ENCODE measurements around the gene CDC37L1.
"Not testable (repeated sequence)": the region's sequence is repeated elsewhere in the genome, so short reads cannot be mapped to it uniquely, and the experiment has no call there.

The CDC37L1 gene

DNA sequence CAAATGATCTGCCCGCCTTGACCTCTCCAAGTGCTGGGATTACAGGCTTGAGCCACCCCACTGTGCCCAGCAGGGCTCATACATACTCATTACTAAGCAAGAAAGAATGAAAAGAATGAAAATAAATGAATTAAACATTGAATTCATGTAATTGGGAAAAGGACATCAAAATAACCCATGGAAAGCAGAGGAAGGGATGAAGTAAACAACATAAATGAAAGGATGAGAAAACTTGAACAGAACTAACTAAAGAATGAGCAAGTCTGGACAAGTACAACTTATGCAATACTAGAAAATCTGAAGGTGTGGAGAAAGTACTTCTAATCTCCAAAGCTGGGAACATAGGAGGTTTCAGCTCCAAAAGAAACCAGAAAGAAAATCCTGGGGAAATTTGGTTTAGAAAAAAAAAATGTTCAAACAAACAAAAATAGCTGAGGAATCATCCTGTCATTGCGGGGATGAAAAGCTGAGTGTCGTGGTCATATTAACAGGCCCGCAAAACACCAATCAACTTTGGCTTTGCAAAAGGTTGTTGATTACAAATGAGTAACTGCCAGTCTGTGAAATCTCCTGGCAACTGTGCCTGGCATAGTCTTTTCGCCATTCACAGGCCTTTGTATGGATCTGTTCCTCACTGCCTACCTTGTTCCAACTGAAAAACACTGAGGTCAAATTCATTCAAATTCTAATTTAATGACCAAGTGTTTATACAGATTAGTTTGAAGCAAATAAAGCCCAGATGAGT, 63.9 kb downstream of the CDC37L1 start:
- TF ChIP-seq, protein P1, sequence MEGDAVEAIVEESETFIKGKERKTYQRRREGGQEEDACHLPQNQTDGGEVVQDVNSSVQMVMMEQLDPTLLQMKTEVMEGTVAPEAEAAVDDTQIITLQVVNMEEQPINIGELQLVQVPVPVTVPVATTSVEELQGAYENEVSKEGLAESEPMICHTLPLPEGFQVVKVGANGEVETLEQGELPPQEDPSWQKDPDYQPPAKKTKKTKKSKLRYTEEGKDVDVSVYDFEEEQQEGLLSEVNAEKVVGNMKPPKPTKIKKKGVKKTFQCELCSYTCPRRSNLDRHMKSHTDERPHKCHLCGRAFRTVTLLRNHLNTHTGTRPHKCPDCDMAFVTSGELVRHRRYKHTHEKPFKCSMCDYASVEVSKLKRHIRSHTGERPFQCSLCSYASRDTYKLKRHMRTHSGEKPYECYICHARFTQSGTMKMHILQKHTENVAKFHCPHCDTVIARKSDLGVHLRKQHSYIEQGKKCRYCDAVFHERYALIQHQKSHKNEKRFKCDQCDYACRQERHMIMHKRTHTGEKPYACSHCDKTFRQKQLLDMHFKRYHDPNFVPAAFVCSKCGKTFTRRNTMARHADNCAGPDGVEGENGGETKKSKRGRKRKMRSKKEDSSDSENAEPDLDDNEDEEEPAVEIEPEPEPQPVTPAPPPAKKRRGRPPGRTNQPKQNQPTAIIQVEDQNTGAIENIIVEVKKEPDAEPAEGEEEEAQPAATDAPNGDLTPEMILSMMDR (conservative IDR thresholded peaks at IDR 0.05; ENCODE audit: control insufficient read depth, insufficient read depth, low read depth, low read length): no peak
- DNase-seq (ENCODE audit: low read depth): no peak
- no peak overlapping the region for H3K4me3 ChIP-seq (ENCODE audit: control insufficient read depth, low read depth, low read length)

DNA sequence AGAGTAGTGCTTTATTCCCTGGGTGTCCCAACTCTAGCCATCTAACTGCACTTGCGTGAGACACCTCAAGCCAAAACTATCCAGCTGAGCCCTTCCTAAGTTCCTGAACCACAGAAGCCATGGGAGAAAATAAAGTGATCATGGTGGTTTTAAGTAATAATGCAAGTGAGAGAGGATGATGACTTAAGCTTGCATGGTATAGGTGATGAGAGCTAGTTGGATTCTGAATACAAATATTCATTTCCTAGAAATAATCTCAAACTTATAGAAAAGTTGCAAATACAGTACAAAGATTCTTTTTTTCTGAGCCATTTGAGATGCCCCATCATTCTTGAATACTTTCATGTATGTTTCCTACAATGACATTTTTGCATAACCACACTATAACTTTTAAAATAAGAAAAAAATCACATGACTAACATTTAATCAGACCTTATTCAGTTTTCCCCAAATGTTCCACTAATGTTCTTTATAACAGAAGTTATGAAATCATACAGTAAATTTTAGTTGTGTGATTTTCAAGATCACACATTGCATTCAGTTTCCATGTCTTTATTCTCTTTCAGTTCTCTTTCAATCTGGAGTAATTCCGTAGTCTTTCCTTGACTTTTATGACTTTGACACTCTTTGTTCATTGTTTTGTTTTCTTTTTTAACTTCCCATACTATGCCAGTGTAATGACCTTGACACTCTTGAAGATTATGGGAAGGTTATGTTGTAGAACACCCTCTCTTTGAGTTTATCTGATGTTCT, 67.1 kb downstream of the CDC37L1 start:
- TF ChIP-seq, protein P1 (conservative IDR thresholded peaks at IDR 0.05; ENCODE audit: control insufficient read depth, insufficient read depth, low read depth, low read length): no peak
- no peak for DNase-seq (ENCODE audit: low read depth)
- no peak overlapping the region for H3K4me3 ChIP-seq (ENCODE audit: control insufficient read depth, low read depth, low read length)

DNA sequence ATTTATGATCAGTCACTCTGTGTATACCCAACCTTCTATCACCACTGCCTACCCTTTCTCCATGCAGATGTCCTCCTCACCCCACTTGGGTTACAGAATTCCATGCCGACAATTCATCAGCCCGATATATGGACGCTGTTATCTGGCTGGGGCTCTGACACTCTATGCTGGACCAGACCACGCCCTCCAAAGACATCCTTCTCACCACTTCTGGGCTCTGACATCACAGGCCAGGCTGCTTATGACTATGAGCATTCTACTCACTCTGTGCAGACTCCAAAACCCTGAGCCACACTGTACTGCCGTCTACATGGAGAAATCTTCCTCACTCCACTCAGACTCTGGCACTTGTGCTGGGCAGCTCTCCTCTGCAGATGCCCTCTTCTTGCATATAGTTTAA, 69.2 kb downstream of the CDC37L1 start:
- TF ChIP-seq, protein P1 (conservative IDR thresholded peaks at IDR 0.05; ENCODE audit: control insufficient read depth, insufficient read depth, low read depth, low read length): no peak
- no peak for DNase-seq (ENCODE audit: low read depth)
- no peak overlapping the region for H3K4me3 ChIP-seq (ENCODE audit: control insufficient read depth, low read depth, low read length)

DNA sequence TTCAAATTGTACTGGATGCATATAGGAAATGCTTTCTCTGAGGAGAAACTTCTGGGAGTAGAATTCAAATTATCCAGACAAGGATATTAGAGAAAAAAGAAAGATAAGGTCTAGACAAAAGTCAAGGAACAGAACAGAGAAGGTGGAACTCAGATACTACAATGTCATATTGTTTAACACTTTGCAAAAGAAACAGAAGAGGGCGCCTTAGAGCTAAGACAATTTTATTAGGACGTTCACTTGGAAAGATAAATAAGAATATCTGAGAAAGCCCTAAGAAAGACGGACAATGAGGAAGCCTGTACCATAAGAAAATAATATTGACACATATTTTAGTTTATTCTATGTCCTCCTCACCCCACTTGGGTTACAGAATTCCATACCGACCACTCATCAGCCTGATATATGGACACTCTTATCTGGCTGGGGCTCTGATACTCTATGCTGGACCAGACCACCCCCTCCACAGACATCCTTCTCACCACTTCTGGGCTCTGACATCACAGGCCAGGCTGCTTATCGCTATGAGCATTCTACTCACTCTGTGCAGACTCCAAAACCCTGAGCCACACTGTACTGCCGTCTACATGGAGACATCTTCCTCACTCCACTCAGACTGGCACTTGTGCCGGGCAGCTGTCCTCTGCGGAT, 70.8 kb downstream of the CDC37L1 start:
- H3K4me3 ChIP-seq (ENCODE audit: control insufficient read depth, low read depth, low read length): no peak overlapping the region
- peak; percentile 57 for DNase-seq (ENCODE audit: low read depth)
- TF ChIP-seq, protein P1 (conservative IDR thresholded peaks at IDR 0.05; ENCODE audit: control insufficient read depth, insufficient read depth, low read depth, low read length): peak; percentile 73

DNA sequence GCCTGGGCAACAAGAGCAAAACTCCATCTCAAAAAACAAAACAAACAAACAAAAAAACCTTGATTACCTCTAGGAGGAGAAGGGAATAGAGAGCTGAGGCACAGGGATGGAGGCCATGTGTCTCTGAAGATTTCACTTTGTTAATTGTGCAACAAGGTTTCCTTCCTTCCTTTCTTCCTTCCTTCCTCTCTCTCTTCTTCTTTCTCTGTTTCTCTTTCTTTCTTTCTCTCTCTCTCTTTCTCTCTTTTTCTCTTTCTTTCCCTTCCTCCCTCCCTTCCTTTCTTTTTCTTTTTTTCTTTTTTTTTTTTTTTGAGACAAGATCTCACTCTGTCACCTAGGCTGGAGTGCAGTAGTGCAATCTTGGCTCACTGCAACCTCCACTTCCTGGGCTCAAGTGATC, 75.2 kb downstream of the CDC37L1 start:
- not testable (repeated sequence) for H3K4me3 ChIP-seq (ENCODE audit: control insufficient read depth, low read depth, low read length)

DNA sequence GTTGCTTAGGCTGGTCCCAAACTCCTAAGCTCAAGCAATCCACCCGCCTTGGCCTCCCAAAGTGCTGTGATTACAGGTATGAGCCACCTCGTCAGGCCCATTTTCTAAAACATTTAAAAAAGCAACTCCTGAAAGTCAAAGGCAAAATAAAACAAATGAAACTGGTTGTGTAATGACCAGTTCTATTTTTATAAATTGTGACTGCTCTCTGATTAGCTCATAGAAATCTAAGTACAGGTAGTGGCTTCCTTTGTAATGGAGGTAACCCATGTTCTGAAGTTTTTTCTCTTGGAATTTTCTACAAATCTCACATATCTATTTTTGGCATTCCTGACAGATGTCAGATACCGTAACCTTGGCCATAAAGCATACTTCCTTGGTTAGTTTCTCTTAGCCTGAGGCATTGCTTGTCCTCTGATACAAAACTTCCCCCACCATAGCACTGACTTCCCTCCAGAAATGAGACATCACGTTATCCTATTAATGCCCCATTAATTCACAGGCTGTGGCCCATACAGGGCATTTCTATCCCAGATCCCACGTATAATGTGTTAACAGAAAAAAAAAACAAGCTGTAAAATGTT, 75.7 kb downstream of the CDC37L1 start:
- TF ChIP-seq, protein P1 (conservative IDR thresholded peaks at IDR 0.05; ENCODE audit: control insufficient read depth, insufficient read depth, low read depth, low read length): no peak
- DNase-seq (ENCODE audit: low read depth): no peak
- no peak overlapping the region for H3K4me3 ChIP-seq (ENCODE audit: control insufficient read depth, low read depth, low read length)

More for the DNA sequence above, 75.2 kb downstream of the CDC37L1 start:
- DNase-seq (ENCODE audit: low read depth): not testable (repeated sequence)

Data from fibroblast of mammary gland (primary cell).